Stimulated activated CD8-positive, alpha-beta memory T cell treated with anti-CD3 and anti-CD28 coated beads, Interleukin-12 subunit alpha, Interleukin-12 subunit beta, amount 100 ng/mL, for 1 hour (primary cell): Measurements from ENCODE around the gene SNPH.

Experiments
- DNase-seq: peaks from one replicate; pipeline ENCODE4 v3.0.0-alpha.2; 2020; ENCODE audit warnings: low read depth

SNPH gene

GRCh38 chr20:1325173-1326030 lies 59.3 kb downstream of the SNPH start:
- DNase-seq = peak; percentile 100

GRCh38 chr20:1326031-1326930 lies 60.2 kb downstream of the SNPH start:
- DNase-seq = no peak

- DNase-seq = no peak
Observed at GRCh38 chr20:1327241-1327653, 61.2 kb downstream of the SNPH start.

- DNase-seq = no peak
Observed at GRCh38 chr20:1327827-1328679, 62.0 kb downstream of the SNPH start.

GRCh38 chr20:1328680-1329330 lies 62.7 kb downstream of the SNPH start, which contains the start of gene SDCBP2:
Gene SDCBP2 (minus strand): TSS chr20:1329139. CDS start chr20:1320416, 8,723 bp downstream.
- no peak for DNase-seq

- DNase-seq = no peak
Observed at GRCh38 chr20:1330075-1330830, 64.2 kb downstream of the SNPH start.

GRCh38 chr20:1331101-1331500 lies 65.0 kb downstream of the SNPH start:
- DNase-seq = no peak

GRCh38 chr20:1331801-1332453 lies 65.8 kb downstream of the SNPH start:
- no peak for DNase-seq

- no peak for DNase-seq
Observed at GRCh38 chr20:1332749-1333300, 66.7 kb downstream of the SNPH start.

GRCh38 chr20:1333462-1334369 lies 67.6 kb downstream of the SNPH start:
- no peak for DNase-seq

- no peak for DNase-seq
Observed at GRCh38 chr20:1334370-1334731, 68.3 kb downstream of the SNPH start.

GRCh38 chr20:1334761-1335160 lies 68.7 kb downstream of the SNPH start:
- no peak for DNase-seq

- no peak for DNase-seq
Observed at GRCh38 chr20:1335961-1336698, 70.0 kb downstream of the SNPH start.

GRCh38 chr20:1336699-1337367 lies 70.7 kb downstream of the SNPH start:
- no peak for DNase-seq

GRCh38 chr20:1337441-1337840 lies 71.3 kb downstream of the SNPH start:
- no peak for DNase-seq

- no peak for DNase-seq
Observed at GRCh38 chr20:1338096-1338495, 72.0 kb downstream of the SNPH start.

GRCh38 chr20:1338801-1339200 lies 72.7 kb downstream of the SNPH start:
- DNase-seq = no peak
